Femur (tissue), 1 donor: ENCODE data around the gene MSRB3.
A peak's percentile ranks its signal among the peaks of the same experiment; 100 is the strongest.
"Not testable (repeated sequence)": the region's sequence is repeated elsewhere in the genome, so short reads cannot be mapped to it uniquely, and the experiment has no call there.

ENCODE experiments used
- DNase-seq: peaks from one replicate; pipeline ENCODE4 v3.0.0-alpha.2; 2017

The MSRB3 gene

DNA sequence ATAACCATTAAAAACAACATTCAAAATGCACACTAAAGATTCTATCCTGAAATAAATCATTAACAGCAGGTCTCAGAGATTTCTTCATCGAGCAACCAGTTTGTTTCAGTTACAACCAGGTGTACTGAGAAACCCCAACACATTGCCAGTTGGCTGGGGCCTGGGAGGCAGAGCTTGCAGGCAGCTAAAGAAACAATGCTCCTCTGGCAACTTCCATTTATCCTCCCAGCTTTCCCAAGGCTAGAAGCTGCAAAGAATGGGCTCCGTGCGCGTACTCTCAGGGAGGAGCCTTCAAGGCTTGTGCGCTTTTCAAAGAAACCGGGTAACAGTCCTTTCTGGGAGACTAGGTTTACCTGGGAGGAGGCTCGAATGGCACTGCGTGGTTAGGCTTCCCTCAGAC, 181.6 kb downstream of the MSRB3 start:
- DNase-seq: no peak

- no peak for DNase-seq
Measured at GRCh38 chr12:65461017-65461416, 182.5 kb downstream of the MSRB3 start.

GRCh38 chr12:65462484-65462883, 184.0 kb downstream of the MSRB3 start:
- no peak for DNase-seq

GRCh38 chr12:65463082-65463481, 184.6 kb downstream of the MSRB3 start:
- no peak for DNase-seq

- no peak for DNase-seq
Measured at GRCh38 chr12:65463611-65464010, 185.1 kb downstream of the MSRB3 start.

GRCh38 chr12:65464930-65465329, 186.4 kb downstream of the MSRB3 start:
- DNase-seq: peak; percentile 51

GRCh38 chr12:65465766-65466547, 187.5 kb downstream of the MSRB3 start:
- no peak for DNase-seq

DNA sequence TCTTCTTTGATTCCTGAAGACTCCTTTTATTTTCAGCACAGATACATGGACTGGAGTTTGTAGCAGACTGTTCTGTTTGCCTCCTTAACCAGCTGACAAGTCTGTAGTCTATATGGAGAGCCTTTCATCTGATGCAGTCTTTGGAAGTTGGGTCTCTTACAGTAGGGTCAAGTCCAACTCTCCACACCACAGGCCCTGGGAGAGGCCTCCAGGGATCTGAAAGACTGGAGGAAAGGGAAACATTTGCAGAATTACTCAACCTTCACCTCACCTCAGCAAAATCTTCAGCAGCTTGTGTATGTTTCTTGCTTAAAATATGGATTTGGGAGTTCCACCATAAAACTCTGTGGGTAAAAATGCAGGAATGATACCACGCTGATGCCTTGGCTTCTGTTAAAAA, 188.4 kb downstream of the MSRB3 start:
- no peak for DNase-seq

DNA sequence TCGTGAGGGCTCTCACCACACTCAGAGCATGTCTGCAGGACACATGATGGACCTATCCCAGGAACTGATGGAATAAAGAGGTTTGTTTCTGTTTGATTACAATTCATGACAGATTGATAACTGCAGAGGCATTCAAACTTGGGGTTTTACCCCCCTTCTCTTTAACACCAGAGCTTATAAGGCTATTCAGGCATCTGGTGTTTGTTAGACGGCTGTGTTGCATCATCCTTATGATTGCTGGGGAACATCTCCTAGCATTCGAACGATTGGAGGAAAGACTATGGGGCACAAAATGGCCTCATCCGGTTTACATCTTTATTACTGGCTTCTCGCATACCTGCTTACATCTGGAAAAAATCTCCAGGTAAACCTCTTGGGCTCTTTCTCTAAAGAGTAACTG, 191.8 kb downstream of the MSRB3 start:
- DNase-seq: no peak

DNA sequence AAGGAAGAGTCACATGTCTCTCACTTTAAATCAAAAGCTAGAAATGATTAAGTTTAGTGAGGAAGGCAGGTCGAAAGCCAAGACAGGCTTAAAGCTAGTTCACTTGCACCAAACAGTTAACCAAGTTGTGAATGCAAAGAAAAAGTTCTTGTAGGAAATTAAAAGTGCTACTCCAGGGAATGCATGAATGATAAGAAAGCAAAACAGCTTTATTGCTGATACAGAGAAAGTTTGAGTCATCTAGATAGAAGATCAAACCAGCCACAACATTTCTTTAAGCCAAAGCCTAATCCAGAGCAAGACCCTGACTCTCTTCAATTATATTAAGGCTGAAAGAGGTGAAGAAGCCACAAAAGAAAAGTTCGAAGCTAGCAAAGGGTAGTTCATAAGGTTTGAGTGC, 193.6 kb downstream of the MSRB3 start:
- DNase-seq: no peak

DNA sequence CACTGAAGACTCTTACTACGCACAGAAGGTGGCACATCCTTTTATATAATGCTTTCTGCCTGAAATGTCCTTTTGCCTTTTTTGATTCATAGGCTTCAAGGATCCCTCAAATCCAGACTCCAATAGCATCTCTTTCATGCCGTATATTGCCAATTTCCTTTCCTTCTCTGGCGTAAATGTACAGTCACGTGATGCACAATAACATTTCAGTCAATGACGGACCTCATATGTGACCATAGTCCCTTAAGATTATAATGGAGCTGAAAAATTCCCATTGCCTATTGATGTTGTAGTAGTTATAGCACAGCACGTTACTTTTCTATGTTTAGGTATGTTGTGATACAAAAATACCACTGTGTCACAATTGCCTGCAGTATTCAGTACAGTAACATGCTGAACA, 196.3 kb downstream of the MSRB3 start:
- DNase-seq: no peak

DNA sequence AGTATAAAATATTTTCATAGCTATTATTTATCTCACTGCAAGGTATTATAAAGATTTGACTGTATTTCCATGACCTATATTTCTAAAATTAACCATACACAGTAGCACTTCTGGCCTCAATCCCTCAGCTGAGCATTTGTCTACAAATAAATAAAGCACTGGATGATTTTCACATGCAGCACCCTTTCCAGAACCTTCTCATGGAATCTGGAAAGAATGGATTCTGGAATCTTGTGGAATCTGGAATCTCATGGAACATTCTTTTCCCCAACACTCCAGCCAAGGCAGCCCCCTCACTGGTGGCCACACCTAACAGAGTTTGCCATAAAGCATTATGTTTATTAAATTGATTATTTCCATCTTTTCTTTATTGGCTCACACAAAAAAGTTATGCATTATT, 199.2 kb downstream of the MSRB3 start:
- no peak for DNase-seq

DNA sequence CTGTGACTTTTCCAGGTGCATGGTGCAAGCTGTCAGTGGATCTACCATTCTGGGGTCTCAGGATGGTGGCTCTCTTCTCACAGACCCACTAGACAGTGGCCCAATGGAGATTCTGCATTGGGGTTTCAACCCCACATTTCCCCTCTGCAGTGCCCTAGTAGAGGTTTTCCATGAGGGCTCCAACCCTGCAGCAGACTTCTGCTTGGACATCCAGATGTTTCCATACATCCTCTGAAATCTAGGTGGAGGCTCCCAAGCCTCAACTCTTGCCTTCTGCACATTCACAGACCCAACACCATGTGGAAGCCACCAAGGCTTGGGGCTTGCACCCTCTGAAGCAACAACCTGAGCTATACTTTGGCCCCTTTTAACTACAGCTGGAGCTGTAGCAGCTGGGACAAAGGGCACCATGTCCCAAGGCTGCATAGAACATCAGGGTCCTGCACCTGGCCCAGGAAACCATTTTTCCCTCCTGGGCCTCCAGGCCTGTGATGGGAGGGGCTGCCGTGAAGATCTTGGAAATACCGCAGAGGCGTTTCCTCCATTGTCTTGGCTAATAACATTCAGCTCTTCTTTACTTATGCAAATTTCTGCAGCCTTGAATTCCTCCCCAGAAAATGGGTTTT, 205.5 kb downstream of the MSRB3 start:
- not testable (repeated sequence) for DNase-seq

DNA sequence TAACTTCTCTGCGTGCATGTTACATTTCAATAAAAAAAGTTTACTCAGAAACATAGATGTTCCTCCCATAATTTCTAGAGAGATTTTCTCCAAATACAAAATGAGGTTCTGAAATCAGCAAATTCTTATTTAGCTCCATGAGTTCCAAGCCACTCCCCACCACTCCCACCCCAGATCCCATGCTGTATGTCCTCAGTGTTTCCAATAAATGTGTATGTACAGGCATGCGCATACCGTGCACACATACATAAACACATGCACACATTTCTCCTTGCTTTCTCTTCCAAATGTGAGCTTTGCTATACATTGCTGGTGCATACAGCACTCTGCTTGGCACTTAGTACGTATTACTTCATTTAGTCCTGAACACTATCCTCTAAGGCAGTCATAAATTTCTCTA, 209.7 kb downstream of the MSRB3 start:
- no peak for DNase-seq

- no peak for DNase-seq
Measured at GRCh38 chr12:65490250-65490649, 211.8 kb downstream of the MSRB3 start.

- no peak for DNase-seq
Measured at GRCh38 chr12:65492998-65493912, 214.8 kb downstream of the MSRB3 start.

GRCh38 chr12:65493913-65494245, 215.4 kb downstream of the MSRB3 start:
- DNase-seq: no peak

- no peak for DNase-seq
Measured at GRCh38 chr12:65494537-65494936, 216.1 kb downstream of the MSRB3 start.

DNA sequence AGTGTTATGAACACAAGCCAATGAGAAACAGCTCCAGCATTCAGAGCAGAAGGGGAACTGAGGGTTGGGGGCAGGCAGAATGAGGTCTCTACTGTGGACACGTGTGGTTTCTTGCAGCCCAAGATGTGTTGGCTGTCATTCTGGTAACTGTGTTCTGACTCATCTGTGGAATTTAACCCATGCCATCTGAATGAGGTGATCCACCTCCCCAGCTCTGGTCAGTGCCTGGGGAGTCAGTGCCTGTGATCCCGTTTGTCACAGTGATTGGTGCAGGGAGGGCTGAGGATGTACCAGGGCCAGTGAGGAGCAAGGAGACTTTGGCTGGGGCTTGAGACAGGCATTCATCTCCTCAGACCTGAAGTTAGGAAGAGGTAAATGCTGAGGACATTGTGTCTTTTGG, 216.8 kb downstream of the MSRB3 start:
- DNase-seq: no peak

- no peak for DNase-seq
Measured at GRCh38 chr12:65496617-65497016, 218.1 kb downstream of the MSRB3 start.

DNA sequence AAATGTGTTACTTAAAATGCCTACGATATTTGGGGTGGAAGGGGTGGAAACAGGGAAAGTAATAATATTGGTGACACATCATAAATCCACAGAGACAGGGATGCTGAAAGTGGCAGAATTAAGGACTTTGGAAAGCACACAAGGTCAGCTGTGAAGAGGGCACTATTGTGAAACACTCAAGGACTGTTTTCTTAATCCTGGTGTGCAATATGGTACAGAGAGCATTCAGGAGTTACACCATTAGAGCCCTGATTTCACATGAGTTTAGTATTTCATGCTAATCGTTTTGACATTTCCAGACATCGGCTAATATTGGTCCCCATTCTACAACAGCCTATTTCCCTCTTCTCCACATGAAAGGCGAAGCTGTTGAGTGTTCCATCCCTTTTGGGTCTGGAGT, 219.2 kb downstream of the MSRB3 start:
- DNase-seq: no peak

DNA sequence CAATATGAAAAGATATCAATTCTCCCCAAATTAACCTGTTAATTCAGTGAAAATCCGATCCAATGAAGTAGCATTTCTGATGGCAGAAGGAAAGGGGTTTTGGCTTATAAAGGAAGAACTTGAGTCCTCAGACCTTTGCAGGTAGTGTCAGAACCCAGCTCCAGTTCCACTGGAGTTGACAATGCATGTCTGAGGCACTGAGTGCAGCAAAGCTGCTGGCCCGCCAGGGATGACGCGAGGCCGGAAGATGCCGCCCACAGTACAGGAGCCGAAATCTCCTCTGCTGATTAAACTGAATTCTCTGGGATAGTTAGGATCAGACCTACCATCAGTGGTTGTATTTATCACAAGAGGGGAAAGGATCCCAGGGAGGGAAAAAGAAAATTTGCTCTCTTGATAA, 220.7 kb downstream of the MSRB3 start:
- no peak for DNase-seq

GRCh38 chr12:65500091-65500900, 221.8 kb downstream of the MSRB3 start:
- DNase-seq: no peak
